ENCODE results near the gene COX7A2L.

- TF ChIP-seq EP300 (IDR thresholded peaks at IDR 0.05; ENCODE audit: borderline replicate concordance) (no peak), TAF1 (IDR thresholded peaks at IDR 0.05; ENCODE audit: low read depth) (no peak), REST (IDR thresholded peaks at IDR 0.05; ENCODE audit: low read depth) (no peak), TCF12 (IDR thresholded peaks at IDR 0.05; ENCODE audit: low read depth) (no peak), TEAD4 (IDR thresholded peaks at IDR 0.05) (no peak), EGR1 (IDR thresholded peaks at IDR 0.05) (no peak), FOXM1 (IDR thresholded peaks at IDR 0.05; ENCODE audit: borderline replicate concordance, low read depth) (no peak)
Observed at GRCh38 chr2:42404676-42405075, 43.7 kb upstream of the COX7A2L start.

Measured in Ishikawa (cell line).